ENCODE data around the gene MED12L. TPM values are rescaled to one million over a fixed set of nuclear protein-coding genes. Genes with fewer than 3 reads are reported as not detected.
A peak's percentile ranks its signal among the peaks of the same experiment; 100 is the strongest.

The MED12L gene
- polyA plus RNA-seq, 1 experiment, result 0.06 TPM

- TF ChIP-seq CTCF (IDR thresholded peaks at IDR 0.05; ENCODE audit: insufficient read depth, low read depth, low read length), result no peak
- Histone ChIP-seq H3K4me3 (ENCODE audit: low read depth, low read length) (no peak overlapping the region), H3K27me3 (ENCODE audit: control insufficient read depth, insufficient read depth, low read length) (no peaks in the 10 kb centered on the region), H3K36me3 (ENCODE audit: control insufficient read depth, insufficient read depth, low read length) (no peaks in the 10 kb centered on the region)
- POLR2A ChIA-PET, result interaction anchor here (0.7 kb wide), 1 partner anchor 130 kb away, joined by 3 read pairs; no protein-coding TSS in a partner anchor
- DNase-seq (ENCODE audit: low read depth), result no peak
- CTCF ChIA-PET, result interaction anchor here (1.1 to 1.2 kb wide), 2 partner anchors 14 to 44 kb away, joined by 4 to 6 read pairs; no protein-coding TSS in a partner anchor
Observed at GRCh38 chr3:151331696-151332095, 246.2 kb downstream of the MED12L start.

- POLR2A ChIA-PET, result interaction anchor here (0.6 kb wide), 1 partner anchor 115 kb away, joined by 3 read pairs; the partner anchor contains the start of gene IGSF10
- Histone ChIP-seq H3K4me3 (ENCODE audit: low read depth, low read length) (no peak overlapping the region), H3K36me3 (ENCODE audit: control insufficient read depth, insufficient read depth, low read length) (no peaks in the 10 kb centered on the region), H3K27me3 (ENCODE audit: control insufficient read depth, insufficient read depth, low read length) (no peaks in the 10 kb centered on the region)
- CTCF ChIA-PET, result interaction anchor here (0.9 to 2.1 kb wide), 4 partner anchors 12 to 18 kb away, joined by 3 to 16 read pairs (median 5); no protein-coding TSS in a partner anchor
- TF ChIP-seq CTCF (IDR thresholded peaks at IDR 0.05; ENCODE audit: insufficient read depth, low read depth, low read length), result no peak
- peak; percentile 35 for DNase-seq (ENCODE audit: low read depth)
Observed at GRCh38 chr3:151345859-151346258, 260.4 kb downstream of the MED12L start.

- CTCF ChIA-PET, result interaction anchor here (0.8 to 2.1 kb wide), 5 partner anchors 12 to 19 kb away, joined by 3 to 16 read pairs (median 4); no protein-coding TSS in a partner anchor
- Histone ChIP-seq H3K36me3 (ENCODE audit: control insufficient read depth, insufficient read depth, low read length) (no peaks in the 10 kb centered on the region), H3K4me3 (ENCODE audit: low read depth, low read length) (no peak overlapping the region), H3K27me3 (ENCODE audit: control insufficient read depth, insufficient read depth, low read length) (no peaks in the 10 kb centered on the region)
- DNase-seq (ENCODE audit: low read depth), result no peak
- no peak for TF ChIP-seq CTCF (IDR thresholded peaks at IDR 0.05; ENCODE audit: insufficient read depth, low read depth, low read length)
- POLR2A ChIA-PET, result interaction anchor here (0.6 kb wide), 1 partner anchor 114 kb away, joined by 3 read pairs; the partner anchor contains the start of gene IGSF10
Observed at GRCh38 chr3:151346292-151346691, 260.8 kb downstream of the MED12L start.

GRCh38 chr3:151347432-151347831 lies 262.0 kb downstream of the MED12L start:
- no peak for TF ChIP-seq CTCF (IDR thresholded peaks at IDR 0.05; ENCODE audit: insufficient read depth, low read depth, low read length)
- no peaks in the 10 kb centered on the region for H3K27me3 ChIP-seq (ENCODE audit: control insufficient read depth, insufficient read depth, low read length)
- H3K36me3 ChIP-seq (ENCODE audit: control insufficient read depth, insufficient read depth, low read length), result no peaks in the 10 kb centered on the region
- no peak for DNase-seq (ENCODE audit: low read depth)
- POLR2A ChIA-PET, result no interaction called here
- CTCF ChIA-PET, result no interaction called here
- no peak overlapping the region for H3K4me3 ChIP-seq (ENCODE audit: low read depth, low read length)

- no peaks in the 10 kb centered on the region for H3K36me3 ChIP-seq (ENCODE audit: control insufficient read depth, insufficient read depth, low read length)
- no peak for TF ChIP-seq CTCF (IDR thresholded peaks at IDR 0.05; ENCODE audit: insufficient read depth, low read depth, low read length)
- no peak overlapping the region for H3K4me3 ChIP-seq (ENCODE audit: low read depth, low read length)
- POLR2A ChIA-PET, result no interaction called here
- no peak for DNase-seq (ENCODE audit: low read depth)
- CTCF ChIA-PET, result interaction anchor here (1.2 kb wide), 1 partner anchor 38 kb away, joined by 4 read pairs; no protein-coding TSS in a partner anchor
- no peaks in the 10 kb centered on the region for H3K27me3 ChIP-seq (ENCODE audit: control insufficient read depth, insufficient read depth, low read length)
Observed at GRCh38 chr3:151350656-151351055, 265.2 kb downstream of the MED12L start.
